GM21367 (cell line): ENCODE measurements around the gene RILPL2.
"Not testable (repeated sequence)": the region's sequence is repeated elsewhere in the genome, so short reads cannot be mapped to it uniquely, and the experiment has no call there.

Experiments
- ATAC-seq: cut with Tn5 transposase; IDR thresholded peaks from one replicate; pipeline ENCODE4 v1.9.1; 2021; ENCODE audit not compliant: unreplicated experiment

RILPL2 gene

GRCh38 chr12:123436017-123436964 lies at the start of gene RILPL2:
Gene RILPL2 (minus strand): TSS chr12:123436684. CDS start chr12:123436420, 264 bp downstream.
- peak; percentile 66 for ATAC-seq

GRCh38 chr12:123485756-123486155 lies 49.3 kb upstream of the RILPL2 start:
- no peak for ATAC-seq

- no peak for ATAC-seq
Observed at GRCh38 chr12:123483602-123484248, 47.2 kb upstream of the RILPL2 start.

- ATAC-seq = no peak
Observed at GRCh38 chr12:123482876-123483275, 46.4 kb upstream of the RILPL2 start.

GRCh38 chr12:123481251-123481650 lies 44.8 kb upstream of the RILPL2 start:
- ATAC-seq = not testable (repeated sequence)

GRCh38 chr12:123479442-123480180 lies 43.1 kb upstream of the RILPL2 start:
- ATAC-seq = no peak

GRCh38 chr12:123478762-123479161 lies 42.3 kb upstream of the RILPL2 start:
- no peak for ATAC-seq

- ATAC-seq = no peak
Observed at GRCh38 chr12:123478069-123478468, 41.6 kb upstream of the RILPL2 start.

GRCh38 chr12:123475246-123475703 lies 38.8 kb upstream of the RILPL2 start:
- ATAC-seq = no peak

GRCh38 chr12:123474485-123475245 lies 38.2 kb upstream of the RILPL2 start:
- no peak for ATAC-seq

- no peak for ATAC-seq
Observed at GRCh38 chr12:123472438-123472849, 36.0 kb upstream of the RILPL2 start.

- no peak for ATAC-seq
Observed at GRCh38 chr12:123471374-123472068, 35.0 kb upstream of the RILPL2 start.

- ATAC-seq = no peak
Observed at GRCh38 chr12:123469978-123470377, 33.5 kb upstream of the RILPL2 start.

GRCh38 chr12:123468786-123469185 lies 32.3 kb upstream of the RILPL2 start:
- ATAC-seq = no peak

- ATAC-seq = no peak
Observed at GRCh38 chr12:123465084-123465483, 28.6 kb upstream of the RILPL2 start.

GRCh38 chr12:123463174-123463573 lies 26.7 kb upstream of the RILPL2 start:
- ATAC-seq = not testable (repeated sequence)

- no peak for ATAC-seq
Observed at GRCh38 chr12:123457980-123458779, 21.7 kb upstream of the RILPL2 start, which contains the start of gene SNRNP35. Gene SNRNP35 (plus strand): TSS chr12:123458139. CDS start chr12:123465541, 7,402 bp downstream.

GRCh38 chr12:123453165-123453564 lies 16.7 kb upstream of the RILPL2 start:
- no peak for ATAC-seq

GRCh38 chr12:123452276-123452550 lies 15.7 kb upstream of the RILPL2 start:
- ATAC-seq = not testable (repeated sequence)
